HG02798 (cell line): ENCODE results near the gene GPR87.

ENCODE experiments used
- ATAC-seq: cut with Tn5 transposase; IDR thresholded peaks from one replicate; pipeline ENCODE4 v1.9.1; 2021; ENCODE audit warnings: mild to moderate bottlenecking; ENCODE audit not compliant: unreplicated experiment, poor library complexity

Gene GPR87

GRCh38 chr3:151318991-151319390, 2.4 kb upstream of the GPR87 start:
- ATAC-seq = no peak

DNA sequence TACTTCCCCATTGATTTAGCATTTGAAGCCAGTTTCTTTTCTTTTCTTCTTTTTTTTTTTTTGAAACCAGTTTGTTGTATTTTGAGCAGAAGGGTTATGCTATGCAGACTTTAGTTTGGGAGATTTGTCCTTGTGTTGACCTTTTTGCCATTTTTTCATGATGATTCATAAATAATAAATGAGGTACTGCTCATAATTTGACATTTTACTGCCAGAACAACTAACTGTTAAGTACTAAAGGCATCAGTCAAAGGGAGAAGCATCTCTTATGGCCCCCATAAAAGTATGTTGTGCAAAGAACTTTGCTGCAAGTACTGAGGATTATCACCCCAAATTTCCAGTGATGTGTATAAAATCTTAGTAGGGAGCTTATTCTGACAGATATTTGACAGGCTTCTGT, 1.7 kb upstream of the GPR87 start:
- ATAC-seq = no peak

- no peak for ATAC-seq
These were observed 774 bp downstream of the GPR87 start for GRCh38 chr3:151315846-151316245.

- no peak for ATAC-seq
These were observed 1.5 kb downstream of the GPR87 start for GRCh38 chr3:151315136-151315535.

DNA sequence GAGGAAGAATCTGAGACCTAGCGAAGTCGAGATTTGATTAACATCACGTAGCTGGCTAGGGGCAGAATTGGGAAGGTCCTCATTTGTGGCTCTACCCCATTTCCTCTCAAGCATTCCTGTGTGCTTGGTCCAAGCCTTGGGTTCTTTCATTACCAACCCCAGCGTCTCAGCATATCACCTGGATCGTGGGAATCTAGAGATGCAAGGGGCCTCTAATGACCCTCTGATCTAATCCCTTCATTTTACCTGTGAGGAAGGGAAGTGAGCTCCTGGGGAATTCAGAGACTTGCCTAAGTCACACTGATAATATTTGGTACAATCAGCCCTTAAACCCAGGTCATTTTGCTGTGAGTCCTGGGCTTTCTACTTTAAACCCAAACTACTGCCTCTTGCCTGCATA, 2.0 kb downstream of the GPR87 start:
- no peak for ATAC-seq

DNA sequence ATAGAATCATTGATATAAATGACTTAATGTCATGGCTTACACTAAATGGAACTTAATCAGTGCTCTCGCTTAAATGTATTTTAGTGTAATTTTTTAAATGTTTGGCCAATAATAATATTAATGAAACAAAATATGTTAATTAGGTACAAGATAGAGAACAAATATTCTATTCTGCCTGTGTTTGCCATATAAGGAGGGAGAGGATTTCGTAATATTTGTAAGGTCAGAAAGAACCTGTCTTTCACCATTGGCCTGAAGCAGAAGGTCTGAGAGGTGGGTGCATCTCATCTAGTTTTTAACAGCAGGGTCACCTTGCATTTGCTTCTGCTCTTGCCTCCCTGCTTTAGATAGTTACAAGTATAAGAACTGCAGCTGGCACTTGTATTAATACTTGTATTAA, 2.5 kb downstream of the GPR87 start:
- no peak for ATAC-seq

- ATAC-seq = no peak
These were observed 3.6 kb downstream of the GPR87 start for GRCh38 chr3:151312972-151313371.

DNA sequence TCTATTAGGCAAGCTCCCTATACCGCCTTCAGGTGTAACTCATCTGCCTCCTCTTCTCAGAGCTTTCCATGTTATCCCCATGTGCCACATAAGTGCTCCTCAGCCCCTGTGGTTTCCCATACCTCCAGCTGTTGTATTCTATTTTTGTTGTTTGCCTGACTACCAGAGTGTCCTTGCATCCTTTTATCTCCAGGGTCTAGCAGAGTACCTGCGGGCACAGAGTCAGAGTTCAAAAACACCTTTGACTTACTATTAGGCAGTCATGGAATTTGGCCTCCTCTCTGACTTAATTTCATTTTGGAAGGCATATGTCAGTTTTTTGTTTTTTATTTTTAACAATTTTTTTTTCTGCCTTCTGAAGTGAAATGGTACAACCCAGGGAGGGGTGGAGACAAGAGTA, 7.1 kb downstream of the GPR87 start:
- ATAC-seq = no peak

DNA sequence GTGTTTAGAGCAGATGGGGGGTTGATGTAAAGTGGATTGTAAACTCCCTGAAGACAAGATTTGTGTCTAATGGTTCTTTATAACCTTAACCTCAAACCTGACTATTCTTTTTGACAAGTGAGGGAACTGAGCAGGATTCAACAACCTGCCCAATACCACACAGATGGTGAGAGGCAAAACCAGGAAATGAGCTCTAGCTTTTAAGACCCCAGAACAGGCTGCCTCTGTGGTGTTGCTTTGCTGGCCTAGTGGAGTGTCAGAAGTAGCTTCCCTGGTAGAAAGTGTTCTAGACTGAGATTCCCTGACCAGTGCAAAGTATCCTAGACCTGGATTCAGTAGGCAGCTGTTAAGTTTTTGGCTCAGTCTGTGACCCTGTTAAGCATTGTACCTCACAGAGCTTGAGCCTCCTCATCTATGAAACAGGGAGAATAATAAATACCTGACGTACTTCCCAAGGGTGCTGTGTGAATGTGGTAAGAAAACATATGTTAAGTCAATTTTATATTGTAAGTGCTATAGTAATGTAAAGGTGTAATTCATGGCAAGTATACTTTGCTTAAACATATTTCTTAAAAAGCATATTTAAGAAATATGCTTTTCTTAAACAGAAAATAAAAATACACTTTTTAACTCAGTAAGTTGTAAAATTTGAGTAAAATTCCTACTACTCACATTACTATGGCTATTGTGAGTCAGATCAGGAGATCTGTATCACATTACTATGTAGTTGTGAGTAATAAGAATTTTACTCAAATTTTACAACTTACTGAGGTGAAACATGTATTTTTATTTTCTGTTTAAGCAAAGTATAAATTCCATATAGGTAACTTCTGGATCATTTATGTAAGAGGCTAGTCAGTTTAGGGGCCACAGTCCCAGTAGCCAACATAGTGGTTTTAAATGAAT, 8.8 kb downstream of the GPR87 start:
- ATAC-seq = no peak

GRCh38 chr3:151307131-151307530, 9.5 kb downstream of the GPR87 start:
- ATAC-seq = no peak

DNA sequence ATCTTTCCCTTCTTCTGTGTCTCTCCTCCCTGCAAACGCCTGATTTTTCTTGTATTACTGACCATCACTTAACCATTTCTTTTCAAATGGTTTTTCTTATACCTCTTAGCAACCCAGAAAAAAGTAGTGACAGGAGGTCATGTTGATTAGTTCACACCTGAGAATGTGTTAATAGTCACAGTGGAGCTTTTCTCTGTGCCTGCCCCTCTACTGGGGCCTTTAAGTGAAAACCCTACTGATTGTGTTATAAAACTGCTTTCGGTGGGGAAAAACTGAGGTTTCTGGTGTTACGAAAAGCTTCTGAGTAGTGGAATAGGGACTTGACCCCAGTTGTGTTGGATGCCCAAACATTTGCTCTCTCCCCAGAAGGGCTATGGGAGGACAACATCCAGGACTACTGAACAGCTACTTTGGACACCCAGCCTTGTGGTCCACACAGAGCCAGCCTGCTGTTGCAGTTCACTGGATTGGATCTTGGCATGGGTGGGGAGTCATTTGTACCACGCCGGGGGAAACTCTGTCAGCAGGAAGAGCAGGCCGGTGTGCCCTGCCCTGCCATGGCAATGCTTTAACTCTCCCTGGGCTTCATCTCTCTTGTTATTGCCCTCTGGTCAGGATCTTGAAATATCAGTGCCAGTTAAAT, 10.3 kb downstream of the GPR87 start:
- no peak for ATAC-seq

- no peak for ATAC-seq
These were observed 10.9 kb downstream of the GPR87 start for GRCh38 chr3:151305775-151306151.

- no peak for ATAC-seq
These were observed 11.4 kb downstream of the GPR87 start for GRCh38 chr3:151305060-151305774.

GRCh38 chr3:151303751-151304150, 12.9 kb downstream of the GPR87 start:
- ATAC-seq = no peak

DNA sequence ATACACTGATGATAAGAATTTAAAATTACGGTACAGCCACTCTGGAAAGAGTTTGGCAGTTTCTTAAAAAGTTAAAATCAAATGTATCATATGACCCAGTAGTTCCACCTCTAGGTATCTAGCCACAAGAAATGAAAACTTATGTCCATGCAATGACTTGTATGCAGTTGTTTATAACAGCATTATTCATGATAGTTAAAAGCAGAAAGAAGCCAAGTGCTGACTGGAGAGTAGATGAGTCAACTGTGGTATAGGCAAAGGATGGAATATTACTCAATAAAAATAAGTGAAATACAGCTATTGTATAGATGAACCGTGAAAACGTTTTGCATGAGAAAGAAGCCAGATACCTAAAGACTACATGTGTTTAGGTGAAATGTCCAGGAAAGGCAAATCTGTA, 14.8 kb downstream of the GPR87 start:
- ATAC-seq = no peak

GRCh38 chr3:151300539-151300938, 16.1 kb downstream of the GPR87 start:
- ATAC-seq = no peak

DNA sequence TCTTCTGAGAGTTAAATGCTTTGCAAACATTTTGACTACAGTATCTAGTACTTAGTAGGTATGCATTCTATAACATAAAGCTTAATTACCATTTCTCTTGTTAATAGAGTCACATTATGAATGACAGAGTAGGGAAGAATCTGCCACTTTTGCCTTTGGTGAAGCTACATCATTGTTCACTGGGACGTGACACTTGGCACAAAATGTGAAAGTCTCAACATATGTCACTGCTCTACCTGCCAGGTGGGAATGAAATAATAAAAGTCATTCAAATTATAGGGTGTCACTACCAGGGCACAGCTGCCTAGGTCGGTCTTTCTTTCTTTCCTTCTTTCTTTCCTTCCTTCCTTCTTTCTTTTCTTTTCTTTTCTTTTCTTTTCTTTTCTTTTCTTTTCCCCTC, 17.6 kb downstream of the GPR87 start:
- no peak for ATAC-seq

DNA sequence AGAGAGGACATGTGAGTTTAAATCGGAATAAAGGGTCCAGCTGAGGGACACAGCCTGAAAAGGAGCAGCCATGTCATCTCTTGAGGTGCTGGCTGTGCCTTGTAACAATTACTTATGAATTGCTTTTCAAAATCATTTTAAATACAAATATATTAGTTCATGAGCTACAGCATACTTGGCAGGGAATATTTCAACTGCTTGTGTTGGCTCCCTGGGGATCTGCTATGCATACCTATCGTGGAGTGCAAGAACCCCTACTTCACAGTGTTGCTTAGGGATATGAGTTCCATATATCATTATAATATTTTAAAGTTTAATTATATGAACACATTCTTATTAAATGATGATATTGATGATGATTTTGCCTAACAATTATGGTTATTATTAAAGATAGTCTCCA, 19.2 kb downstream of the GPR87 start:
- ATAC-seq = no peak

DNA sequence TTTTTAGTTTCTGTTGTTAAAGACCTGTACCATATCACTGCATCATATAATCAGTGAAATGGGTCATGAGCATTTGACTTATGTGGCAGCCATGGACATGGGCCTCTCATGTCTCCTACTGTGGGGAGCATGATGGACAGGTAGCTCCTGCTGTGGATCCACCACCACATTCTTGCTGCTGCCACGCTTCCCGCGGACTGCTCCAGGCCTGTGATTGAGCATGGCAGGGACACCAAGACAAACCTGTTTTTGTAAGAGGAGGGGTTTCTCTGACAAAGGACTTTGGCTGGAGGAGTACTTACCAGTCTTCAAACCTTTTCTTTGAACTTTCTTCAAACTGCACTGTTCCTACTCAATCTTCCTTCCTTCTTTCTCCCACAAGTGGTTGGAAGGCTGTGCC, 20.4 kb downstream of the GPR87 start:
- ATAC-seq = no peak

DNA sequence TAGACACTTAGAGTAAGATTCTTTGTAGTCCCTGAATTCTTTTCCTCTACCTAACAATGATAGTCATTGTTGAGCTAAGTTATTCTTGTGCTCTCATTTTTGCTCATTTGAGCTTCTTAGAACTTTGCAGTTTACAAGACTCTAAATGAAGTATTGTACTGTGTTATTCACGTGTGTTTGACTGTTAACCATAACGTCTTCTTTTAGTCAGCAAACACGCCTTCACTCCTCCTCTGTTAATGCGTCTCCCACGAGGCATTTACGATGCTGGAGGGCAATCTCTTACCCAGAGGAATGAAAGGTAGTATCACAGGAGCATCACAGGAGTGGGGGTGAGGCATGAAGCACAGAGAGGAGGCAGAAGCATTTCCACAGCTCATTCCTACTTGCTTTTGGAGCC, 23.5 kb downstream of the GPR87 start:
- no peak for ATAC-seq

DNA sequence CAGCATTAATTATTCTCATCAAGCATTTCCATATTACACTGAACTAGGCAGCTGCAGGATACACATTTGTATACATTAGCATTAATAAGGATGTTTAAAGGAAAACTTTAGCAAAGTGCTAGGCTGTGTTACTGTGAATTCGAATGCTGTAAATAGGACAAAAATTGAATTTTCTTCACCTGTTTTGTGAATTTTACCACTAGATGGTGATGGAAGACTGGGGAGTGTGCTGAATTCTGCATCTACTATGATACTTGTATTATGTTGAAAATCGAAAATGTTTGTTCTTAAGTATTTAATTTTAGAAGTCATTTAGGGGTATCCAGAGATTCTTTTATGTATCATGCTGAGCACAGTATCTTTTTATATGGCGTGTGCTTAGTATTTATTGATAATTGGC, 25.9 kb downstream of the GPR87 start:
- ATAC-seq = no peak
